ES-I3 (cell line): Measurements from ENCODE around the gene PNPT1.
"Not testable (repeated sequence)": the region's sequence is repeated elsewhere in the genome, so short reads cannot be mapped to it uniquely, and the experiment has no call there.

Source experiments
- H3K36me3 ChIP-seq: 2 replicates; pipeline ENCODE4 v1.6.1; 2013; ENCODE audit warnings: mild to moderate bottlenecking, low read length, control low read depth, moderate library complexity; ENCODE audit not compliant: insufficient read depth
- H3K4me1 ChIP-seq: 2 replicates; pipeline ENCODE4 v1.6.1; 2013; ENCODE audit warnings: mild to moderate bottlenecking, control low read depth, low read length; ENCODE audit not compliant: insufficient read depth
- H3K9ac ChIP-seq: 2 replicates; pipeline ENCODE4 v1.6.1; 2013; ENCODE audit warnings: low read depth, mild to moderate bottlenecking, low read length, moderate library complexity
- H3K9me3 ChIP-seq: 2 replicates; pipeline ENCODE4 v1.6.1; 2013; ENCODE audit warnings: mild to moderate bottlenecking, low read length, moderate library complexity; ENCODE audit not compliant: control insufficient read depth, insufficient read depth

PNPT1 gene

GRCh38 chr2:55598056-55598795 lies 95.4 kb downstream of the PNPT1 start:
- Histone ChIP-seq H3K4me1 (no peaks in the 10 kb centered on the region), H3K9ac (no peak overlapping the region), H3K9me3 (no peaks in the 10 kb centered on the region), H3K36me3 (peaks cover 10% of the 10 kb centered on the region; the same call in 1 of the 2 replicates)

- not testable (repeated sequence) for H3K9ac ChIP-seq, H3K9me3 ChIP-seq, H3K36me3 ChIP-seq, H3K4me1 ChIP-seq
Observed at GRCh38 chr2:55596795-55597194, 96.8 kb downstream of the PNPT1 start.

- Histone ChIP-seq H3K9ac (no peak overlapping the region), H3K36me3 (peaks cover 6% of the 10 kb centered on the region; the same call in 1 of the 2 replicates)
Observed at GRCh38 chr2:55595536-55595935, 98.1 kb downstream of the PNPT1 start.

GRCh38 chr2:55592130-55592529 lies 101.5 kb downstream of the PNPT1 start:
- Histone ChIP-seq H3K9me3 (no peaks in the 10 kb centered on the region), H3K36me3 (no peaks in the 10 kb centered on the region), H3K9ac (no peak overlapping the region), H3K4me1 (no peaks in the 10 kb centered on the region)

More at GRCh38 chr2:55595536-55595935, 98.1 kb downstream of the PNPT1 start:
- no peaks in the 10 kb centered on the region for H3K9me3 ChIP-seq
- H3K4me1 ChIP-seq, result no peaks in the 10 kb centered on the region

- no peak overlapping the region for H3K9ac ChIP-seq
- H3K9me3 ChIP-seq, result no peaks in the 10 kb centered on the region
- H3K4me1 ChIP-seq, result peaks cover 3% of the 10 kb centered on the region; the same call in 1 of the 2 replicates
- no peaks in the 10 kb centered on the region for H3K36me3 ChIP-seq
Observed at GRCh38 chr2:55590810-55591440, 102.7 kb downstream of the PNPT1 start.

GRCh38 chr2:55585451-55586080 lies 108.1 kb downstream of the PNPT1 start:
- H3K9me3 ChIP-seq, result no peaks in the 10 kb centered on the region
- peaks cover 12% of the 10 kb centered on the region; the same call in 1 of the 2 replicates for H3K4me1 ChIP-seq
- H3K9ac ChIP-seq, result no peak overlapping the region
- no peaks in the 10 kb centered on the region for H3K36me3 ChIP-seq
